GM21367 (cell line): ENCODE measurements around the gene SUMO1.

Source experiments
- ATAC-seq: cut with Tn5 transposase; IDR thresholded peaks from one replicate; pipeline ENCODE4 v1.9.1; 2021; ENCODE audit not compliant: unreplicated experiment

SUMO1 gene

GRCh38 chr2:202157211-202157990 is 81.0 kb downstream of the SUMO1 start:
- no peak for ATAC-seq
